HG03558 (cell line): ENCODE measurements around the gene NUCB1.
"Not testable (repeated sequence)": the region's sequence is repeated elsewhere in the genome, so short reads cannot be mapped to it uniquely, and the experiment has no call there.

Source experiments
- ATAC-seq: cut with Tn5 transposase; IDR thresholded peaks from one replicate; pipeline ENCODE4 v1.9.1; 2021; ENCODE audit warnings: moderate number of reproducible peaks; ENCODE audit not compliant: unreplicated experiment; ENCODE audit errors: extremely low read depth

The NUCB1 gene

DNA sequence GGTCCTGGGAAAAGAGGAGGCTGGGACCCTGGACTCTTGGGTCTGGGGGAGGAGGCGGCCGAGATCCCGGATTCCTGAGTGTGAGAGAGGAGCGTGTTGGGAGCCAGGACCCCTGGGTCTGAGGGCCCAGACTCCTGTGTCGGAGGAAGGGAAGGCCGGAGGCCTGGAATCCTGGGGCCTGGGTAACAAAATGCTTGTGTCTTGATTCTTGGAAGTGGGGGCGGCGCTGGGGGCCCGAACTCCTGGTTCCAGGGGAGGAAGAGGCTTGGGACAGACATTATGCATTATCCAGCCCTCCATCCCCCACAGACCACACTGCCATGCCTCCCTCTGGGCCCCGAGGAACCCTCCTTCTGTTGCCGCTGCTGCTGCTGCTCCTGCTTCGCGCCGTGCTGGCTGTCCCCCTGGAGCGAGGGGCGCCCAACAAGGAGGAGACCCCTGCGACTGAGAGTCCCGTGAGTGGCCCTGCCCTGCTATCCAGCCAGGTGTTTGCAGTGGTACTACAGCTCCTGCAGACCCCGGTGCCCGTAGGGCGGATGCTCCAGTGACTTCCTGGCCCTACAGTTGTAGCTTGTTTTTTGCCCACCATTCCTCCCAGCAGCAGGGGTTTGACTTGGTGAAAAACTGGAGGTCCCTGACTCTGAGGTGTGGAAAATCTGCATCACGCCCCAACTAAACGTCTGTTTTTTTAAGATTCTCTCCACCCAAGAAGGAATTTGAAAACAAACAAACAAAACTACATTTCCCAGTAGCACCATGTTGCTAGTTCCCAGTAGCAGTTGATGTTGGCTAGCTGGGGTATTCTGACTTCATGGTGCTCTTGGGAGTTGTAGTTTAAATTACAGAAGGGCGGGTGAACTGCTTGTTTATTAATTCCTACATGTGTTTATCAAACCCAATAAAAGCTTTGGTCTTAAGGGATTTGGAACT lies 630 bp downstream of the NUCB1 start:
- no peak for ATAC-seq

DNA sequence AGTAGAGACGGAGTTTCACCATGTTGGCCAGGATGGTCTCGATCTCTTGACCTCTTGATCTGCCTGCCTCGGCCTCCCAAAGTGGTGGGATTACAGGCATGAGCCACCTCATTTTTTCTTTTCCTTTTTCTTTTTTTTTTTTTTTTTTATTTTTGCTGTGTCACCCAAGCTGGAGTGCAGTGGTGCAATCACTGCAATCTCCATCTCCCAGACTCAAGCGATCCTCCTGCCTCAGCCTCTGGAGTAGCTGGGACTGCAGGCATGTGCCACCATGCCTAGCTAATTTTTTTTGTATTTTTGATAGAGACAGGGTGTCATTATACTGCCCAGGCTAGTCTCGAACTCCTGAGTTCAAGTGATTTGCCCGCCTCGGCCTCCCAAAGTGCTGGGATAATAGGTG lies 2.2 kb downstream of the NUCB1 start:
- not testable (repeated sequence) for ATAC-seq

DNA sequence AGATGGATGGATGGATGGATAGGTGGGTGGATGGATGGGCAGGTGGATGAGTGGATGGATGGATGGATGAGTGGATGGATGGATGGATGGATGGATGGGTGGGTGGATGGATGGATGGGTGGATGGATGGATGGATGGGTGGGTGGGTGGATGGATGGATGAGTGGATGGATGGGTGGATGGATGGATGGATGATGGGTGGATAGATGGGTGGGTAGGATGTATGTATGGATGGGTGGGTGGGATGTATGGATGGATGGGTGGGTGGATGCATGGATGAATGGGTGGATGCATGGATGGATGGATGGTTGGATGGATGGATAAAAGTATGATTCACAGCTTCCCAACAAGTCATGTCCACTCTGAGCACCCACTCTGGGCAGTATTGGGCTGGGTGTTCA lies 3.7 kb downstream of the NUCB1 start:
- not testable (repeated sequence) for ATAC-seq

DNA sequence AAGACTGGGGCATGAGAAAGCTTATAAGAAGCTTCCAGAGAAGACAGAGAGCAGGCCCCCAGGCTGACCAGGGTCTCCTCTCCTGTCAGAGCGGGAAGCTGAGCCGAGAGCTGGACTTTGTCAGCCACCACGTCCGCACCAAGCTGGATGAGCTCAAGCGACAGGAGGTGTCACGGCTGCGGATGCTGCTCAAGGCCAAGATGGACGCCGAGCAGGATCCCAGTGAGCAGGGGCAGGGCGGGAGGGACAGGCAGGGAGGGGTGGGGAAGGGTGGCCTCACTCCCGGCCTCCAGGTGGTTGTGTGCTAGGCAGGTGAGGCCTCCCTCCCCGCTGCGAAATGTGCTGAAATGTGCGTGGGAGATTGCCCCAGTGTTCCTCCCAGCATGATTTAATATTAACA lies 5.6 kb downstream of the NUCB1 start:
- no peak for ATAC-seq

DNA sequence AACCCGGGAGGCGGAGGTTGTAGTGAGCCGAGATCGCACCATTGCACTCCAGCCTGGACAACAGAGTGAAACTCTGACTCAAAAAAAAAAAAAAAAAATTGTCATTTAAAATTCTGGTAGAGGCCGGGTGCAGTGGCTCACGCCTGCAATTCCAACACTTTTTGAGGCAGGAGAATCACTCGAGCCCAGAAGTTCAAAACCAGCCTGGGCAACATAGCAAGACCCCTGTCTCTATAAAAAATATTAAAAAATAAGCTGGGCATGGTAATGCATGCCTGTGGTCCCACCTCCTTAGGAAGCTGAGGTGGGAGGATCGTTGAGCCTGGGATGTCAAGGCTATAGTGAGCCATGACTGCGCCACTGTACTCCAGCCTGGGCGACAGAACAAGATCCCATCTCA lies 6.2 kb downstream of the NUCB1 start:
- no peak for ATAC-seq

DNA sequence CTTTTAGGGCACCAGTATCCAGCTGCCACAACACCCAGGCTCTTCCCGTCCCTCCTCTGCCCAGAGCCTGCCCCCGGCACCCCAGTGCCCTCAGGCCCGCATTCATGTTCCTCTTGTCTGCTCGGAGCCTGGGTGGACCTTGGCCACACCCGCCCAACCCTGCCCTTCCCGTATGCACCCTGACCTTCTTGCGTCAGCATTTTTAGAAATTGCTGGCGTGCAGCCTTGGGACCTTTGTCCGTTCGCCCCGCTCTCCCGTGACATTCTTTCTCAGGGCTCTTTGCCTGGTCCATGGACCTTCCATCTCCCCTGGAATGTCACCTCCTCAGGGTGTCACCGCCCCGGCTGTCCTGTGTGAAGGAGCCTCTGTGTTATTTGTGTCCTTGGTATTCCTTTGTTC lies 7.6 kb downstream of the NUCB1 start:
- ATAC-seq = no peak

DNA sequence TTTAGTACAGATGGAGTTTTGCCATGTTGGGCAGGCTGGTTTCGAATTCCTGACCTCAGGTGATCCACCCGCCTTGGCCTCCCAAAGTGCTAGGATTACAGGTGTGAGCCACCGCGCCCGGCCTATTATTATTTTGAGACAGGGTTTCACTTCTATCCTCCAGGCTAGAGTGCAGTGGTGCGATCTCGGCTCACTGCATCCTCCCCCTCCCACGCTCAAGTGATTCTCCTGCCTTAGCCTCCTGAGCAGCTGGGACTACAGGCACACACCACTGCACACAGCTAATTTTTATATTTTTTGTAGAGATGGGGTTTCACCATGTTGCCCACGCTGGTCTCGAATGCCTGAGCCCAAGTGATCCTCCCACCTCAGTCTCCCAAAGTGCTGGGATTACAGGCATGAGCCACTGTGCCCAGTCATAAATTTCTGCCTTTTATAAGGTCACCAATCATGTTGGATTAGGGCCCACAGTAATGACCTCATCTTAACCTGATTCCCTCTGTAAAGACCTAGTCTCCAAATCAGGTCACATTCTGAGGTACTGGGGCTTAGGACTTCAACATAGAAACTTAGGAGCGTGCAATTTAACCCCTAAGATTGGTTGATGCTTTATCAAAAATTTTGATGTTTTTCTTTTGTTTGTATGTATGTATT lies 9.4 kb downstream of the NUCB1 start:
- not testable (repeated sequence) for ATAC-seq

DNA sequence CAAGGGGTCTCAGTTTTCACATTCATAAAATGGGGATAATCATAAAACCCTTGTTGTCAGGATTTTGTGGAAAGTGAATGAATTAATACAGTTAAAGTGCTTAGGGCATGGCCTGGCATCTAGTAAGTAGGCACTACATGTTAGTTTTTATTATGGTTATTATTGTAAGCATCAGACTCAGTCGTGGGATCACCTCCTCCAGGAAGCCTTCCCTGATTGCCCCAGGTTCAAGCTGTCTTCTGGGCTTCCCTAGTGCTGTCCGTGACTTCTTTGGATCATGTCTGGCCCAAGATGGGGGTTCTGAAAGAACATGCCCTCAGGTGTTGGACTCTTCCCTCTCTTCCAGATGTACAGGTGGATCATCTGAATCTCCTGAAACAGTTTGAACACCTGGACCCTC lies 10.7 kb downstream of the NUCB1 start:
- ATAC-seq = no peak

DNA sequence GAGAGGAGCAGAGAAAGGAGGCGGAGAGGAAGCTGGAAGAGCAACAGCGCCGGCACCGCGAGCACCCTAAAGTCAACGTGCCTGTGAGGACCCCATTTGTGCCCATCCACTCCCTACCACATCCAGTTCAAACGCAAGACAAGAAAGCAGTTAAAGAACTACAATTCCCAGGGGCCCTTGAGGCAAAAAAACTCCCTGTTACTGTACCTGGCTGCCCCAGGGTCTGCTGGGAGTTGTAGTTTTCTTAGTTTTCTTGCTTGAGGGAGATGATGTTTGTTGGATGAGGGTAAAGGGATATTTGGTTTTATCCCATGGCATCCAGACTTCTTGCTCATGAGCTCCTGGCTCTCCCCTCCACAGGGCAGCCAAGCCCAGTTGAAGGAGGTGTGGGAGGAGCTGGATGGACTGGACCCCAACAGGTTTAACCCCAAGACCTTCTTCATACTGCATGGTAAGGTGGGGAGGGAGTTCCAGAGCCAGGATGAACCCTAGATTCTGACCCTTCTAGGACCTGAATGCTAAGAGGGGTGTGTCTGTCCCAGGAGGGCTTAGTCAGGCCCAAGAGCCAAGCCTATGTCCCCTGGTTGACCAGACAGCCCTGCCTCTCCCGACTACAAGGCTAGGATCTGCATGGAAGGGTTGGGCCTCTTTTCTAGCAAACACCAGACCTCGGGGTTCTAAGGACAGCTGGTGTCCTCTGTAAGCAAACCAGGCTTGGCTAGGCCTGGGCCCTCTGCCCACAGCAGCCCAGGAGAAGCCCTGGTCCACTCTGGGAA lies 13.2 kb downstream of the NUCB1 start:
- no peak for ATAC-seq

DNA sequence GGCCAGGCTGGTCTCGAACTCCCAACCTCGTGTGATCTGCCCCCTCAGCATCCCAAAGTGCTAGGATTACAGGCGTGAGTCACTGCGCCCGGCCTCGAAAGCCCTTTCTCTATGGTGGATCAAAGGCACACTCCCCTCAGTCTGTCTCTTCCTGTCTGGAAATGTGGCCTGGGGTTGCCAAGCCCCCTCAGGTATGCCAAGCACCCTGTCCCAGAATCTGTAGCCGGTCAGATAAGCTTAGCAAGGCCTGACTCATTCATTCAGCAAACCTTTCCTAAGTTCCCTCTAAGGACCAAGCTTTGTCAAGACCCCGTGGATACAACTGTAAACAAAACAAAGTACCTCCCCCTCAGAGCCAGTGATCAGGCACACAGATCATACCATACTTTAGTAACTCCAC lies 14.1 kb downstream of the NUCB1 start:
- ATAC-seq = no peak

DNA sequence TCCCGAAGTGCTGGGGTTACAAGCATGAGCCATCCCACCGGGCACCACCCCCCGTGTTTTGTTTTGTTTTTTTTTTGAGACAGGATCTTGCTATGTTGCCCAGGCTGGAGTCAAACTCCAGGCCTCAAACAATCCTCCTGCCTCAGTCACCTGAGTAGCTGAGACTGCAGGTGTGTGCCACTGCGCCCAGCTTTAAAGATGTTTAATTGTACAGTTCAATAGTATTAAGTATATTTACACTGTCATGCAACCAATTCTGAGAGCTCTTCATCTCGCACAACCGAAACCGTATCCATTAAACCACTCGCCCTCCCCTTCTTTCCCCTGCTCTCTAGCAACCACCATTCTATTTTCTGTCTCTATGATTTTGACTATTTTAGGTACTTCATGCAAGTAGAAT lies 15.6 kb downstream of the NUCB1 start:
- ATAC-seq = no peak

DNA sequence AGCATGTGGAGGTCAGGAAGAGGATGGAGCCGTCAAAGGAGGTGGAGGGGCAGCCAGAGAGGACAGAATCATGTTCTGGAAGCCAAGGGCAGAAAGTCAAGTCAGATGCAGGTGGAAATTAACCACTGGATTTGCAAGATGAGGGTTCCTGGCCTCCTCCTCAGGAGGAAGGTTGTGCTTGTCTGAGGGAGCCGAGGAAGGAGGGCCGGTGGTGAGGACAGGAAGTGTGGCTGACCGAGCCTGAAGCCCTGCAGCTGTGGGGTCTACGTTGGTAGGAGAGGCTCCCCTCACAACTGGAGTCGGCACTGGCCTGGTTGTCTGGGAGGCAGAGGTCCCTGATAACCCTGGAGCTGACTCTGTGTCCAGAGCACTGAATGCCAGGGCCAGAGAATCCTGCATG lies 18.0 kb downstream of the NUCB1 start:
- ATAC-seq = no peak

DNA sequence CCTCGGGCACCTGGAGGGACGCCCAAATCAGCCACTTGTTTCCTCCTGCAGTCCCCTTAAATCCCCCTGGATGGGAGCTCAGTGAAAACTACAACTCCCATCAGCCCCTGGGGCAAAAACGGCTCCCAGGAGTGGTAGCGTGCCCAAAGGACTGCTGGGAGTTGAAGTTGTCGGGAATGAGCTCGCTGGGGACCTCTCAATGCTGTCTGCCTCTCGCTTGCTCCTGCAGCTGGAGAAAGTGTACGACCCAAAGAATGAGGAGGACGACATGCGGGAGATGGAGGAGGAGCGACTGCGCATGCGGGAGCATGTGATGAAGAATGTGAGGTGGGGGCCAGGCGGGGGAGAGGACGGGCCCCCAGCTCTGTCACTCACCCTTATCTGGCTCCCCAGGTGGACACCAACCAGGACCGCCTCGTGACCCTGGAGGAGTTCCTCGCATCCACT lies 18.7 kb downstream of the NUCB1 start:
- no peak for ATAC-seq

DNA sequence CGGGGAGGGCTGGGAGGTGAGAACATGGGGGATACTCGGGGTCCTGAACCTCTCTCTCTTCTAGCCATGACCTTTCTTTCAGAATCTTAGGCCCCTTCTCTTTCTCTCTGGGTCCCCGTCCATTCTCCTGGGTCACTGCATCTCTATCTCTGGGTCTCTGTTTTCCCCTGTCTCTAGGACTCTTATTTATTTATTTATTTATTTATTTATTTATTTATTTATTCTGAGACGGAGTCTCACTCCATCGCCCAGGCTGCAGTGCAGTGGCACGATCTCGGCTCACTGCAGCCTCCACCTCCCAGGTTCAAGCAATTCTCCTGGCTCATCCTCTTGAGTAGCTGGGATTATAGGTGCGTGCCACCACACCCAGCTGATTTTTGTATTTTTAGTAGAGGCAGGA lies 19.2 kb downstream of the NUCB1 start:
- not testable (repeated sequence) for ATAC-seq

DNA sequence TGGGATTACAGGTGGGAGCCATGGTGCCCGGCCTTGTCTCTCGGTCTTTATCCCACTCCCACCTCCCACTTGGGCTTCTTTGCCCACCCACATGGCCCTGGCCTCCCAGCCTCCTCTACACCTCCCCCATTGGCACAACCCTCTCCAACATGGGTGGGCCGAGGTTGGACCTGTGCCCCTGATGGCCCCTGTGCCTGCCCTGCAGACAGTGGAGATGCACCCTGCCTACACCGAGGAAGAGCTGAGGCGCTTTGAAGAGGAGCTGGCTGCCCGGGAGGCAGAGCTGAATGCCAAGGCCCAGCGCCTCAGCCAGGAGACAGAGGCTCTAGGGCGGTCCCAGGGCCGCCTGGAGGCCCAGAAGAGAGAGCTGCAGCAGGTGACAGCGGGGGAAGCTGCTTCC lies 20.8 kb downstream of the NUCB1 start:
- no peak for ATAC-seq

DNA sequence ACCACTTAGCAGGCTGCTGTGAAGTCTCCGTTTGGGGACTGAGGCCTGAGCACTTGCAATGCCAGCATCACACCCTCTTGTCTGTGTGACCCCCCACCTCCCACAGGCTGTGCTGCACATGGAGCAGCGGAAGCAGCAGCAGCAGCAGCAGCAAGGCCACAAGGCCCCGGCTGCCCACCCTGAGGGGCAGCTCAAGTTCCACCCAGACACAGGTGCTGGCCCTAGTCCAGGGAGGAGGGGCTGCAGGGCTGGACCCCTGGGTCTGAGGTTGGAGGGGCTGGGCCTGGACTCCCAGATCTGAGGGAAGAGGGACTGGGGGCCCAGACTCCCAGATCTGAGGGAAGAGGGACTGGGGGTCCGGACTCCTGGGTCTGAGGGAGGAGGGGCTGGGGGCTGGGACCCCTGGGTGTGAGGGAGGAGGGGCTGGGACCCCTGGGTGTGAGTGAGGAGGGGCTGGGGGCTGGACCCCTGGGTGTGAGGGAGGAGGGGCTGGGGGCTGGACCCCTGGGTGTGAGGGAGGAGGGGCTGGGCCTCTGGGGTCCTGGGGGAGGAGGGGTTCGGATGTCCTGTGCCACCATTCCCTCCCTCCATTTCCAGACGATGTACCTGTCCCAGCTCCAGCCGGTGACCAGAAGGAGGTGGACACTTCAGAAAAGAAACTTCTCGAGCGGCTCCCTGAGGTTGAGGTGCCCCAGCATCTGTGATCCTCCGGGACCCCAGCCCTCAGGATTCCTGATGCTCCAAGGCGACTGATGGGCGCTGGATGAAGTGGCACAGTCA lies 21.8 kb downstream of the NUCB1 start:
- ATAC-seq = no peak

DNA sequence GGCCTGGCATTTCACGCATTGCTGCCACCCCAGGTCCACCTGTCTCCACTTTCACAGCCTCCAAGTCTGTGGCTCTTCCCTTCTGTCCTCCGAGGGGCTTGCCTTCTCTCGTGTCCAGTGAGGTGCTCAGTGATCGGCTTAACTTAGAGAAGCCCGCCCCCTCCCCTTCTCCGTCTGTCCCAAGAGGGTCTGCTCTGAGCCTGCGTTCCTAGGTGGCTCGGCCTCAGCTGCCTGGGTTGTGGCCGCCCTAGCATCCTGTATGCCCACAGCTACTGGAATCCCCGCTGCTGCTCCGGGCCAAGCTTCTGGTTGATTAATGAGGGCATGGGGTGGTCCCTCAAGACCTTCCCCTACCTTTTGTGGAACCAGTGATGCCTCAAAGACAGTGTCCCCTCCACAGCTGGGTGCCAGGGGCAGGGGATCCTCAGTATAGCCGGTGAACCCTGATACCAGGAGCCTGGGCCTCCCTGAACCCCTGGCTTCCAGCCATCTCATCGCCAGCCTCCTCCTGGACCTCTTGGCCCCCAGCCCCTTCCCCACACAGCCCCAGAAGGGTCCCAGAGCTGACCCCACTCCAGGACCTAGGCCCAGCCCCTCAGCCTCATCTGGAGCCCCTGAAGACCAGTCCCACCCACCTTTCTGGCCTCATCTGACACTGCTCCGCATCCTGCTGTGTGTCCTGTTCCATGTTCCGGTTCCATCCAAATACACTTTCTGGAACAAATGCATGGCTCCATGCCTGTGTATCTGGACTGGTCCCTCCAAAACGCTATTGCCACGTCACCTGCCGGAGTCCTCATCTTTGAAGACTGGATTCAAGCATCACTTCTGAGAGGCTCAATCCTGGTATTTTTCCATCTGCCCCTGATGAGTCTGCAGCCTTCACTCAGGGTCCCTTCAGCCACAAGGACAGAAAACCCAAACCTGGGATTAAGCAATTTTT lies 22.7 kb downstream of the NUCB1 start:
- no peak for ATAC-seq

DNA sequence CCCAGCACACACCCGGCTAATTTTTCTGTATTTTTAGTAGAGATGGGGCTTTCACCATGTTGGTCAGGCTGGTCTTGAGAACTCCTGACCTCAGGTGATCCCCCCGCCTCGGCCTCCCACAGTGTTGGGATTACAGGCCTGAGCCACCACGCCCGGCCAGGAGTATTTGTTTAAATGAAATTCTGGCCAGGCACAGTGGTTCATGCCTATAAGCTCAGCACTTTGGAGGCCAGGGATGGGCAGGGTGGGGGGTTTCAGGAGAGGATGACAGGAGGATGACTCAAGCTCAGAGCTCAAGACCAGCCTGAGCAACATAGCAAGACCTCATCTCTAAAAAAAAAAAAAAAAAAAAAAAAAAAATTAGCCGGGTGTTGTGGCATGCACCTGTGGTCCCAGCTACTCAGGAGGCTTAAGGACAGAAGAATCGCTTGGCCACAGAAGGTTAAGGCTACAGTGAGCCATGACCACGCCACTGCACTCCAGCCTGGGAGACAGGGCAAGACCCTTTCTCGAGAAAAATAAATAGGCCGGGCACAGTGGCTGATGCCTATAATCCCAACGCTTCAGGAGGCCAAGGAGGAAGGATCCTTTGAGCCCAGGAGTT lies 25.2 kb downstream of the NUCB1 start:
- no peak for ATAC-seq

DNA sequence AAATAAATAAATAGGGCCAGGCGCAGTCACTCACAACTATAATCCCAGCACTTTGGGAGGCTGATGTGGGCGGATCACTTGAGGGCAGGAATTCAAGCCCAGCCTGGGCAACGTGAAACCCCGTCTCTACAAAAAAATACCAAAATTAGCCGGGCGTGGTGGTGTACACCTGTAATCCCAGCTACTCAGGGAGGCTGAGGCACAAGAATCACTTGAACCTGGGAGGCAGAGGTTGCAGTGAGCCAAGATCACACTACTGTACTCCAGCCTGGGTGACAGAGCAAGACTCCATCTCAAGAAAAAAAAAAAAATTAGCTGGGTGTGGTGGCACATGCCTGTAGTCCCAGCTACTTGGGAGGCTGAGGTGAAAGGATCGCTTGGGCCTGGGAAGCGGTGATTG lies 25.8 kb downstream of the NUCB1 start:
- ATAC-seq = not testable (repeated sequence)
